Activated naive CD8-positive, alpha-beta T cell treated with anti-CD3 and anti-CD28 coated beads, Interleukin-2, amount 50 U/mL, for 24 hours (primary cell): ENCODE data around the gene MYL2.
"Not testable (repeated sequence)": the region's sequence is repeated elsewhere in the genome, so short reads cannot be mapped to it uniquely, and the experiment has no call there.

Experiments used
- ATAC-seq: fragments of 150-1000 bp; cut with Tn5 transposase; one replicate; pipeline ENCODE4 v1.10.0; 2021
- DNase-seq: peaks from one replicate; pipeline ENCODE4 v3.0.0; 2021
- H3K27ac Mint-ChIP-seq: one replicate; pipeline ENCODE4 v1.8.0; 2021; ENCODE audit warnings: mild to moderate bottlenecking, mixed read lengths
- H3K27me3 Mint-ChIP-seq: one replicate; pipeline ENCODE4 v1.8.0; 2021; ENCODE audit warnings: mixed read lengths
- H3K36me3 Mint-ChIP-seq: one replicate; pipeline ENCODE4 v1.8.0; 2021; ENCODE audit warnings: low read depth, mixed read lengths
- H3K4me1 Mint-ChIP-seq: one replicate; pipeline ENCODE4 v1.8.0; 2021; ENCODE audit warnings: mixed read lengths
- H3K4me3 Mint-ChIP-seq: one replicate; pipeline ENCODE4 v1.8.0; 2021; ENCODE audit warnings: mild to moderate bottlenecking, moderate library complexity, mixed read lengths
- H3K9me3 Mint-ChIP-seq: one replicate; pipeline ENCODE4 v1.8.0; 2021; ENCODE audit warnings: mixed read lengths

Gene MYL2, protein sequence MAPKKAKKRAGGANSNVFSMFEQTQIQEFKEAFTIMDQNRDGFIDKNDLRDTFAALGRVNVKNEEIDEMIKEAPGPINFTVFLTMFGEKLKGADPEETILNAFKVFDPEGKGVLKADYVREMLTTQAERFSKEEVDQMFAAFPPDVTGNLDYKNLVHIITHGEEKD

GRCh38 chr12:110920324-110920910 lies at the start of gene MYL2:
TSS of gene MYL2 (minus strand) at chr12:110920579. CDS start at chr12:110920529, 50 bp downstream.
- no peaks in the 10 kb centered on the region for H3K36me3 Mint-ChIP-seq
- H3K27ac Mint-ChIP-seq: no peak within 1 kb of the TSS
- peaks cover 5% of the 10 kb centered on the region for H3K27me3 Mint-ChIP-seq
- DNase-seq (no peak), ATAC-seq (no peak)
- H3K9me3 Mint-ChIP-seq: no peaks in the 10 kb centered on the region
- H3K4me3 Mint-ChIP-seq: no peak within 1 kb of the TSS
- H3K4me1 Mint-ChIP-seq: no peaks in the 10 kb centered on the region

DNA sequence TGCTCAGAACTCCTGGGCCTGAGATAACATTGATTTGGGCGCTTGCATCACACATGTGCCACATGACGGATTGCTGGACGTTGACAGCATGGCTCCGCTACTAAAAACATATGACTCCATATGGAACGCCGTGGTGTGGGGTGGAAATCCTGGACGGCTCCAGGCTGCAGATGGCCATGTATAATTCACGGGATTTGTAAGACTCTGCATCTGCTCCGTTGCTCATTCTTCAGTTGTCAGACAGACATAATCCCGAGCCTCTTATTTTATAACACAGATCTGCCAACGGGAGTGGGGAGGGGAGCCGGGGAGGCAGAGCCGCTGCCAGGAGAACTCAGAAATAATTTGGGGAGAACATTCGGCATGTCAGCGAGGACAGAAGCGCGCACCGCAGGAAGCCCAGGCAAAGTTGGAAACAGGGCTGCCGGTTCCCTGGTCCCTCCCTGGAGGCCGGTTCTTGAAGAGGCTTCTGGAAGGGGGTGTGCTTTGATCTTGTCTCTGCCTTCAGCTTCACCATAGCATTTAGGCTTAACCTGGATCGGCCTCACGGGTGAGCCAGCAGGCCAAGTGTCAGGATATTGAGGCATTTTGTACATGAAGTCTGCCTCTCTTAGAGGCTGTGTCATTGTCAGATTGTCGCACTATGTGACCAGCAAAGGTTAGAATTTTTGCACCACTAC lies 45.8 kb upstream of the MYL2 start:
- no peak overlapping the region for H3K27ac Mint-ChIP-seq
- DNase-seq: no peak
- ATAC-seq: no peak
- H3K36me3 Mint-ChIP-seq: no peaks in the 10 kb centered on the region
- H3K9me3 Mint-ChIP-seq: no peaks in the 10 kb centered on the region
- no peaks in the 10 kb centered on the region for H3K4me1 Mint-ChIP-seq
- H3K27me3 Mint-ChIP-seq: peaks cover 11% of the 10 kb centered on the region
- no peak overlapping the region for H3K4me3 Mint-ChIP-seq

GRCh38 chr12:110965574-110965973 lies 45.2 kb upstream of the MYL2 start:
- Mint-ChIP-seq H3K4me3 (no peak overlapping the region), H3K36me3 (no peaks in the 10 kb centered on the region), H3K27ac (no peak overlapping the region), H3K27me3 (peaks cover 11% of the 10 kb centered on the region), H3K4me1 (no peaks in the 10 kb centered on the region), H3K9me3 (no peaks in the 10 kb centered on the region)
- ATAC-seq (no peak), DNase-seq (no peak)

GRCh38 chr12:110960795-110961194 lies 40.4 kb upstream of the MYL2 start:
- no peak for ATAC-seq
- Mint-ChIP-seq H3K27me3 (peaks cover 13% of the 10 kb centered on the region), H3K9me3 (no peaks in the 10 kb centered on the region), H3K36me3 (no peaks in the 10 kb centered on the region), H3K4me3 (no peak overlapping the region), H3K4me1 (no peaks in the 10 kb centered on the region), H3K27ac (no peak overlapping the region)
- no peak for DNase-seq

GRCh38 chr12:110957652-110958051 lies 37.3 kb upstream of the MYL2 start:
- H3K27me3 Mint-ChIP-seq: peaks cover 8% of the 10 kb centered on the region
- no peaks in the 10 kb centered on the region for H3K4me1 Mint-ChIP-seq
- no peak for DNase-seq
- H3K9me3 Mint-ChIP-seq: no peaks in the 10 kb centered on the region
- no peak overlapping the region for H3K4me3 Mint-ChIP-seq
- no peaks in the 10 kb centered on the region for H3K36me3 Mint-ChIP-seq
- no peak for ATAC-seq
- H3K27ac Mint-ChIP-seq: no peak overlapping the region

- no peak overlapping the region for H3K27ac Mint-ChIP-seq
- no peak overlapping the region for H3K4me3 Mint-ChIP-seq
- no peak for ATAC-seq
- H3K27me3 Mint-ChIP-seq: peaks cover 11% of the 10 kb centered on the region
- no peaks in the 10 kb centered on the region for H3K36me3 Mint-ChIP-seq
- DNase-seq: no peak
- no peaks in the 10 kb centered on the region for H3K9me3 Mint-ChIP-seq
- no peaks in the 10 kb centered on the region for H3K4me1 Mint-ChIP-seq
These were observed 36.8 kb upstream of the MYL2 start for GRCh38 chr12:110957159-110957558.

DNA sequence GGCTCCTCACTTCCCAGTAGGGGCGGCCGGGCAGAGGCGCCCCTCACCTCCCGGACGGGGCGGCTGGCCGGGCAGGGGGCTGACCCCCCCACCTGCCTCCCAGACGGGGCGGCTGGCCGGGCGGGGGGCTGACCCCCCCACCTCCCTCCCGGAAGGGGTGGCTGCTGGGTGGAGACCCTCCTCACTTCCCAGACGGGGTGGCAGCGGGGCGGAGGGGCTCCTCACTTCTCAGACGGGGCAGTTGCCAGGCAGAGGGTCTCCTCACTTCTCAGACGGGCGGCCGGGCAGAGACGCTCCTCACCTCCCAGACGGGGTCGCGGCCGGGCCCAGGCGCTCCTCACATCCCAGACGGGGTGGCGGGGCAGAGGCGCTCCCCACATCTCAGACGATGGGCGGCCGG lies 30.5 kb upstream of the MYL2 start:
- H3K9me3 Mint-ChIP-seq, H3K27me3 Mint-ChIP-seq, DNase-seq, H3K36me3 Mint-ChIP-seq, H3K27ac Mint-ChIP-seq, H3K4me1 Mint-ChIP-seq, H3K4me3 Mint-ChIP-seq, ATAC-seq: not testable (repeated sequence)

DNA sequence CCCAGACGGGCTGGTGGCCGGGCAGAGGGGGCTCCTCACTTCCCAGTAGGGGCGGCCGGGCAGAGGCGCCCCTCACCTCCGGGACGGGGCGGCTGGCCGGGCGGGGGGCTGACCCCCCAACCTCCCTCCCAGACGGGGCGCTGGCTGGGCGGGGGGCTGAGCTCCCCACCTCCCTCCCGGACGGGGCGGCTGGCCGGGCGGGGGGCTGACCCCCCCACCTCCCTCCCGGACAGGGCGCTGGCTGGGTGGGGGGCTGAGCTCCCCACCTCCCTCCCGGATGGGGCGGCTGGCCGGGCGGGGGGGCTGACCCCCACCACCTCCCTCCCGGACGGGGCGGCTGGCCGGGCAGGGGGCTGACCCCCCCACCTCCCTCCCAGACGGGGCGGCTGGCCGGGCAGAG lies 30.1 kb upstream of the MYL2 start:
- not testable (repeated sequence) for H3K27me3 Mint-ChIP-seq, H3K4me1 Mint-ChIP-seq, ATAC-seq, H3K27ac Mint-ChIP-seq, H3K4me3 Mint-ChIP-seq, H3K36me3 Mint-ChIP-seq, H3K9me3 Mint-ChIP-seq, DNase-seq

DNA sequence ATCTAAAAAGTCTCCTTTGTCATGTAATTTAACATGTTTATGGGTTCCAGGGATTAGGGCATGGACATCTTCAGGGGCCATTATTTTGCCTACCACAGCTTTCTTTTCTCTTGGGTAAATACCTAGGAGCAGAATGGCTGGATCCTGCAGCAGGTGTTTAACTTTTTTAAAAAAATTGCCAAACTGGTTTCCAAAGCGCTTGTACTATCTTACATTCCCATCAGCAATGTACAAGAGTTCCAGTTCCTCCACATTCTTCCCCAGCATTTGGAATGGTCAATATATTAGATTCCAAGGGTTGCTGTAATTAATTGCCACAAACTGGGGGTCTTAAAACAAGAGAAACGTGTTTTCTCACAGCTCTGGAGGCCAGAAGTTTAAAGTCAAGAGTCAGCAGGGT lies 27.7 kb upstream of the MYL2 start:
- peaks cover 6% of the 10 kb centered on the region for H3K9me3 Mint-ChIP-seq
- ATAC-seq: no peak
- H3K4me1 Mint-ChIP-seq: no peaks in the 10 kb centered on the region
- no peak overlapping the region for H3K27ac Mint-ChIP-seq
- peaks cover 8% of the 10 kb centered on the region for H3K27me3 Mint-ChIP-seq
- no peaks in the 10 kb centered on the region for H3K36me3 Mint-ChIP-seq
- H3K4me3 Mint-ChIP-seq: no peak overlapping the region
- DNase-seq: no peak

- H3K27ac Mint-ChIP-seq: no peak overlapping the region
- no peak for ATAC-seq
- H3K4me1 Mint-ChIP-seq: no peaks in the 10 kb centered on the region
- H3K4me3 Mint-ChIP-seq: no peak overlapping the region
- H3K36me3 Mint-ChIP-seq: no peaks in the 10 kb centered on the region
- peaks cover 6% of the 10 kb centered on the region for H3K9me3 Mint-ChIP-seq
- H3K27me3 Mint-ChIP-seq: peaks cover 8% of the 10 kb centered on the region
- no peak for DNase-seq
These were observed 23.0 kb upstream of the MYL2 start for GRCh38 chr12:110943373-110943772.

DNA sequence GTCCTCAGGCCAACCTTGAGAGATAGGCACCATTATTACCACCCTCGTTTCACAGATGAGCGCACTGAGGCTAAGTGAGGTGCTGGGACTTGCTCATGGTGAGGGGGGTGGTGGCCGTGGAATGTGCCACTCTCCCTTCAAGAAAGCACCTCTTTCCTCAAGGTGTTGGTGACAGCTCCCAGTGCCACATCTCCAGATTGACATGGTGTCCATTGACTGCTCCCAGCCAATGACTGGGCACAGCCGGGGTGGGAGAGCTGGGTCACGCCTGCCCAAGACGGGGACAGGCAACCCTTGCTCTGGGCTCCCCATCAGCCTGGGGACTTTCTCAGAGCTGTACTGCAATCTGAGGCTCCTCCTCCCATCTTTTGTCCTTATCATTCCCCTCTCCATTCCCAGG lies 21.0 kb upstream of the MYL2 start:
- no peak overlapping the region for H3K4me3 Mint-ChIP-seq
- no peak overlapping the region for H3K27ac Mint-ChIP-seq
- H3K27me3 Mint-ChIP-seq: peaks cover 14% of the 10 kb centered on the region
- no peak for DNase-seq
- no peaks in the 10 kb centered on the region for H3K36me3 Mint-ChIP-seq
- peaks cover 6% of the 10 kb centered on the region for H3K9me3 Mint-ChIP-seq
- no peak for ATAC-seq
- H3K4me1 Mint-ChIP-seq: peaks cover 5% of the 10 kb centered on the region

- no peak for DNase-seq
- Mint-ChIP-seq H3K4me3 (no peak overlapping the region), H3K27me3 (peaks cover 17% of the 10 kb centered on the region), H3K9me3 (peaks cover 5% of the 10 kb centered on the region), H3K36me3 (no peaks in the 10 kb centered on the region), H3K27ac (no peak overlapping the region), H3K4me1 (peaks cover 5% of the 10 kb centered on the region)
- no peak for ATAC-seq
These were observed 20.6 kb upstream of the MYL2 start for GRCh38 chr12:110940933-110941332.

GRCh38 chr12:110940296-110940695 lies 19.9 kb upstream of the MYL2 start:
- DNase-seq (no peak), ATAC-seq (no peak)
- Mint-ChIP-seq H3K9me3 (no peaks in the 10 kb centered on the region), H3K36me3 (no peaks in the 10 kb centered on the region), H3K27ac (no peak overlapping the region), H3K4me3 (no peak overlapping the region), H3K4me1 (peaks cover 5% of the 10 kb centered on the region), H3K27me3 (peaks cover 17% of the 10 kb centered on the region)

DNA sequence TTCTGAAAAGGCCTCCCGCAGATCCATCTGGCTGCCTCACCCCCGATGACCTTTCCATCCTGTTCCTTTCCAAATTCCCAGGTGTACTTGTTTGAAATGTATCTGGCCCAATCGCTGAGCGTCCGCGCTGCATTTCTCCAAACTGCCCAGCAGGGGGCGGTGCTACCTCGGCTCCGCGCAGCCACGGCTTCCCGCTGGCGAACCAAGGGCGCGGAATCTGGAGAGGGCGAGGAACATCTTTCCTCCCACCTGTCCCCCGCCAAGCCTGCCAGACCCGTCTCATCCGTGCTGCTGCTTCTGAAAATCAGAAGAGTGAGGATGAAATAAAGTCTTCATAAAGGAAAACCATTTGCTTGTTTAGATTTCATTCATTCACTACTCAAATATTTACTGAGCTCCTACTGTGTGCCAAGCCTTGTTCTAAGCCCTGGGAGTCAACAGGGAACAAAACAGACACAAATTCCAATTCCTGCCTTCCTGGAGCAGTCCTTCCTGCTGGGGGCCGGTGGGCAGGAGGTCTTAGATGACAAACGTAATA lies 16.8 kb upstream of the MYL2 start:
- Mint-ChIP-seq H3K27me3 (peaks cover 12% of the 10 kb centered on the region), H3K27ac (no peak overlapping the region), H3K4me1 (peaks cover 5% of the 10 kb centered on the region), H3K36me3 (no peaks in the 10 kb centered on the region), H3K9me3 (no peaks in the 10 kb centered on the region), H3K4me3 (peak overlapping the region; percentile 14)
- ATAC-seq (peak; percentile 52), DNase-seq (peak; percentile 69)

GRCh38 chr12:110936367-110937103 lies 16.2 kb upstream of the MYL2 start:
- DNase-seq (no peak), ATAC-seq (no peak)
- no peak overlapping the region for H3K4me3 Mint-ChIP-seq
- peaks cover 5% of the 10 kb centered on the region for H3K4me1 Mint-ChIP-seq
- no peaks in the 10 kb centered on the region for H3K36me3 Mint-ChIP-seq
- H3K9me3 Mint-ChIP-seq: no peaks in the 10 kb centered on the region
- H3K27me3 Mint-ChIP-seq: peaks cover 12% of the 10 kb centered on the region
- no peak overlapping the region for H3K27ac Mint-ChIP-seq
